Measurements from ENCODE around the gene NKAIN4. TPM values are rescaled to one million over a fixed set of nuclear protein-coding genes. Genes with fewer than 3 reads are reported as not detected.

NKAIN4 gene
- total RNA-seq, 1 donor from 2014 or later: not detected

GRCh38 chr20:63280371-63280770, 26.1 kb upstream of the NKAIN4 start:
- intact Hi-C loops (cut with DNase I): no loop called here
- no peak for TF ChIP-seq CTCF (IDR thresholded peaks at IDR 0.05)
- Histone ChIP-seq H3K9me3 (no peaks in the 10 kb centered on the region), H3K4me3 (no peak overlapping the region), H3K4me1 (no peaks in the 10 kb centered on the region), H3K36me3 (peaks cover 77% of the 10 kb centered on the region), H3K27me3 (no peaks in the 10 kb centered on the region), H3K27ac (no peak overlapping the region)
- ATAC-seq (no peak), DNase-seq (no peak)

DNA sequence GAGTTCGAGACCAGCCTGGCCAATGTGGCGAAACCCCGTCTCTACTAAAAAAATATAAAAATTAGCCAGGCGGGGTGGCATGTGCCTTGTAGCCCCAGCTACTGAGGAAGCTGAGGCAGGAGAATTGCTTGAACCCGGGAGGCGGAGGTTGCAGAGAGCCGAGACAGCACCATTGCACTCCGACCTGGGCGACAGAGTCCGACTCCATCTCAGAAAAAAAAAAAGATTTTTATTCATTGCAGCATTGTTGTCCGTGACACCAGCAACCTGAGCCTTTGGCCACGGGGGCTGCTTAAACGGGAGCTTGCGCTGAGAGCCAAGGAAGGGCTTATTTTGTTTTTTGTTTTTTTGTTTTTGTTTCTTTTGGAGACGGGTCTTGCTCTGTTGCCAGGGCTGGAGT, 25.7 kb upstream of the NKAIN4 start:
- no peak for DNase-seq
- Histone ChIP-seq H3K4me1 (peaks cover 4% of the 10 kb centered on the region), H3K4me3 (no peak overlapping the region), H3K9me3 (no peaks in the 10 kb centered on the region), H3K27me3 (no peaks in the 10 kb centered on the region), H3K27ac (no peak overlapping the region), H3K36me3 (peaks cover 74% of the 10 kb centered on the region)
- intact Hi-C loops (cut with DNase I): no loop called here
- ATAC-seq: no peak
- no peak for TF ChIP-seq CTCF (IDR thresholded peaks at IDR 0.05)

DNA sequence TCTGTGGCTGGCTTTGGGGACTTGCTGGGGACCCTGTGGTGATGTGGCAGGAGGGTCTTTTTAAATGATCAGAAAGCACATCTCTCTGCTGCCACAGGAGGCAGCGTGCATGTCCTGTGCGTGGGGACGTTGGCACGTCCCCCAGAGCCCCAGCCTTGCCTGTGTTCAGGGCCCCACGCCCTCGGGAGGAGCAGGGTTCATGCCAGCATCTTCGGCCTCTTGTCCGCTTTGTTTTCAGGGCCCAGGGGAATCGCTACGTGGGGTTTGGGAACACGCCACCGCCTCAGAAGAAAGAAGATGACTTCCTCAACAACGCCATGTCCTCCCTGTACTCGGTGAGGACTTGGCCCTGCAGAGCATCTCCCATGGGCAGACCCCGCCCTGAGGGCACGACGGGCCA, 24.4 kb upstream of the NKAIN4 start:
- Histone ChIP-seq H3K9me3 (no peaks in the 10 kb centered on the region), H3K27ac (no peak overlapping the region), H3K4me1 (peaks cover 16% of the 10 kb centered on the region), H3K27me3 (no peaks in the 10 kb centered on the region), H3K4me3 (no peak overlapping the region), H3K36me3 (peaks cover 74% of the 10 kb centered on the region)
- DNase-seq: no peak
- ATAC-seq: no peak
- intact Hi-C loops (cut with DNase I): no loop called here
- TF ChIP-seq CTCF (IDR thresholded peaks at IDR 0.05): no peak

- Histone ChIP-seq H3K4me3 (no peak overlapping the region), H3K36me3 (peaks cover 68% of the 10 kb centered on the region), H3K27me3 (no peaks in the 10 kb centered on the region), H3K4me1 (peaks cover 18% of the 10 kb centered on the region), H3K27ac (no peak overlapping the region), H3K9me3 (no peaks in the 10 kb centered on the region)
- no peak for DNase-seq
- no peak for TF ChIP-seq CTCF (IDR thresholded peaks at IDR 0.05)
- intact Hi-C loops (cut with DNase I): no loop called here
- no peak for ATAC-seq
These were observed 23.4 kb upstream of the NKAIN4 start for GRCh38 chr20:63277466-63278272.

DNA sequence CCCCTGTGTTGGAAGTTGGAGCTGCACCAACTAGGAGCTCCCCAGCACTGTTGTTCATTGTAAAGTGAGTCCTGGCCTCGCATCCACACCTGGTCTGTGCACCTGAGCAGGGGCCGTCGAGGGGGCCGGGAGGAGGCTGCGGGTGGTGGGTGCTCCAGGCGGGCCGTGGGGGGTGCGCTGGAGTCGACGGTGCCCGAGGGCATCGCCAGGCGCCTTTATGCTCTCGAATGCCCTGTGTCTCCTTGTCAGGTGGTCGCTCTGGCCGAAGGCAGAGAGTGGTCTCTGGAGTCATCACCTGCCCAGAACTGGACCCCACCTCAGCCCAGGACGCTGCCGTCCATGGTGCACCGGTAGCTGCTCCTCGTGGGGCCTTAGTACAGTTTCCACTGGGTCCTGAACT, 22.7 kb upstream of the NKAIN4 start:
- no peak overlapping the region for H3K27ac ChIP-seq

More for the DNA sequence above, 22.7 kb upstream of the NKAIN4 start:
- Histone ChIP-seq H3K36me3 (peaks cover 60% of the 10 kb centered on the region), H3K9me3 (no peaks in the 10 kb centered on the region), H3K4me3 (no peak overlapping the region), H3K27me3 (no peaks in the 10 kb centered on the region), H3K4me1 (peaks cover 18% of the 10 kb centered on the region)
- intact Hi-C loops (cut with DNase I): no loop called here
- ATAC-seq: no peak
- TF ChIP-seq CTCF (IDR thresholded peaks at IDR 0.05): no peak
- DNase-seq: no peak
